ENCODE measurements around the gene TMEM181.
A peak's percentile ranks its signal among the peaks of the same experiment; 100 is the strongest.
"Not testable (repeated sequence)": the region's sequence is repeated elsewhere in the genome, so short reads cannot be mapped to it uniquely, and the experiment has no call there.

The TMEM181 gene

GRCh38 chr6:158644231-158645063 is 84.6 kb downstream of the TMEM181 start, which contains the start of gene DYNLT1:
Gene DYNLT1 (minus strand): TSS chr6:158644743. CDS start chr6:158644708, 35 bp downstream.
- peak; percentile 81 to 85 for DNase-seq

- DNase-seq: peak in 1 of 2 donors; percentile 59
Measured at GRCh38 chr6:158645064-158646022, 85.5 kb downstream of the TMEM181 start.

GRCh38 chr6:158646023-158646910 is 86.4 kb downstream of the TMEM181 start:
- DNase-seq: no peak

- DNase-seq: no peak
Measured at GRCh38 chr6:158647501-158647900, 87.6 kb downstream of the TMEM181 start.

- DNase-seq: no peak
Measured at GRCh38 chr6:158648682-158649131, 88.8 kb downstream of the TMEM181 start.

- DNase-seq: no peak
Measured at GRCh38 chr6:158649289-158650143, 89.6 kb downstream of the TMEM181 start, which contains the start of gene SYTL3. Gene SYTL3 (plus strand): TSS chr6:158650054. CDS start chr6:158663269, 13,215 bp downstream.

GRCh38 chr6:158651981-158652737 is 92.3 kb downstream of the TMEM181 start:
- DNase-seq: not testable (repeated sequence)

- DNase-seq: no peak
Measured at GRCh38 chr6:158653577-158654354, 93.9 kb downstream of the TMEM181 start.

GRCh38 chr6:158654498-158654897 is 94.6 kb downstream of the TMEM181 start:
- peak; percentile 26 to 46 for DNase-seq

GRCh38 chr6:158654960-158655489 is 95.1 kb downstream of the TMEM181 start:
- no peak for DNase-seq

- DNase-seq: no peak
Measured at GRCh38 chr6:158655569-158656450, 95.9 kb downstream of the TMEM181 start.

GRCh38 chr6:158656986-158657385 is 97.1 kb downstream of the TMEM181 start:
- DNase-seq: not testable (repeated sequence)

- DNase-seq: no peak
Measured at GRCh38 chr6:158660333-158660754, 100.5 kb downstream of the TMEM181 start.

GRCh38 chr6:158661156-158661685 is 101.3 kb downstream of the TMEM181 start:
- no peak for DNase-seq

- no peak for DNase-seq
Measured at GRCh38 chr6:158662607-158662953, 102.7 kb downstream of the TMEM181 start.

- DNase-seq: no peak
Measured at GRCh38 chr6:158662954-158663624, 103.2 kb downstream of the TMEM181 start.

GRCh38 chr6:158663625-158664165 is 103.8 kb downstream of the TMEM181 start:
- DNase-seq: no peak

All from hippocampal formation (tissue), 2 donors.